IMR-90 (cell line): ENCODE results near the gene RASGRF2. TPM values are rescaled to one million over a fixed set of nuclear protein-coding genes. Genes with fewer than 3 reads are reported as not detected.

Experiments used
- ATAC-seq: fragments of 200-7000 bp; cut with Tn5 transposase; 2 replicates; pipeline ENCODE4 v1.9.1; 2020; ENCODE audit warnings: low read depth, mild to moderate bottlenecking, moderate library complexity
- BruUV-seq: library from RNA; stranded (reverse); fragments of 400-500 nt; replicated peaks from 2 replicates; lab custom pipeline; 2021; lab: Mats Ljungman, UMichigan
- CTCF ChIA-PET: fragments of 300-600 bp; formaldehyde crosslinking; extraction: SDS; loops from one replicate; lab custom pipeline; 2021; ENCODE audit warnings: antibody characterized with exemption; lab: Yijun Ruan, JAX
- POLR2A ChIA-PET: fragments of 300-600 bp; sonication (Branson Sonifier 250); formaldehyde crosslinking; loops from one replicate; lab custom pipeline; 2022; ENCODE audit warnings: antibody characterized with exemption; ENCODE audit not compliant: unreplicated experiment; lab: Charles Lee
- DNase-seq: peaks from one replicate; pipeline ENCODE4 v3.0.0; 2013
- H2AFZ ChIP-seq: replicated peaks from 2 replicates; pipeline ENCODE3; 2013; ENCODE audit warnings: low read length, mild to moderate bottlenecking; ENCODE audit not compliant: poor library complexity
- H2AK5ac ChIP-seq: 2 replicates; pipeline ENCODE4 v1.6.1; 2013; ENCODE audit warnings: low read depth, low read length, inconsistent platforms
- H2AK9ac ChIP-seq: replicated peaks from 2 replicates; pipeline ENCODE3; 2013; ENCODE audit warnings: mild to moderate bottlenecking, low read depth, low read length, moderate library complexity; ENCODE audit not compliant: poor library complexity
- H2BK120ac ChIP-seq: 2 replicates; pipeline ENCODE4 v1.6.1; 2013; ENCODE audit warnings: low read depth, low read length, inconsistent platforms
- H2BK15ac ChIP-seq: 3 replicates; pipeline ENCODE4 v1.6.1; 2013; ENCODE audit warnings: low read depth, low read length, inconsistent platforms
- H2BK20ac ChIP-seq: 2 replicates; pipeline ENCODE4 v1.6.1; 2013; ENCODE audit warnings: low read depth, mild to moderate bottlenecking, inconsistent platforms, low read length, moderate library complexity
- H2BK5ac ChIP-seq: 2 replicates; pipeline ENCODE4 v1.6.1; 2013; ENCODE audit warnings: mild to moderate bottlenecking, low read depth, low read length, inconsistent platforms; ENCODE audit not compliant: poor library complexity, severe bottlenecking
- H3K14ac ChIP-seq: replicated peaks from 2 replicates; pipeline ENCODE4 v1.6.1; 2013; ENCODE audit warnings: low read depth, low read length, inconsistent platforms
- H3K18ac ChIP-seq: 2 replicates; pipeline ENCODE4 v1.6.1; 2013; ENCODE audit warnings: low read depth, low read length, control low read depth
- H3K23ac ChIP-seq: 2 replicates; pipeline ENCODE4 v1.6.1; 2013; ENCODE audit warnings: low read depth, low read length, inconsistent platforms
- H3K27ac ChIP-seq: 2 replicates; pipeline ENCODE4 v1.5.1; 2013; ENCODE audit warnings: mild to moderate bottlenecking, control low read depth, low read length; ENCODE audit not compliant: insufficient read depth
- H3K27me3 ChIP-seq: 2 replicates; pipeline ENCODE4 v1.6.1; 2013; ENCODE audit warnings: low read length; ENCODE audit not compliant: control insufficient read depth, insufficient read depth
- H3K36me3 ChIP-seq: 2 replicates; pipeline ENCODE4 v1.6.1; 2013; ENCODE audit warnings: low read length, mixed read lengths; ENCODE audit not compliant: control insufficient read depth, insufficient read depth
- H3K4ac ChIP-seq: 2 replicates; pipeline ENCODE4 v1.6.1; 2013; ENCODE audit warnings: low read depth, low read length, inconsistent platforms
- H3K4me1 ChIP-seq: 2 replicates; pipeline ENCODE4 v1.6.1; 2013; ENCODE audit warnings: low read length, mixed read lengths; ENCODE audit not compliant: control insufficient read depth, insufficient read depth
- H3K4me2 ChIP-seq: 2 replicates; pipeline ENCODE4 v1.6.1; 2013; ENCODE audit warnings: low read depth, mild to moderate bottlenecking, control low read depth, low read length, moderate library complexity
- H3K4me3 ChIP-seq: 2 replicates; pipeline ENCODE4 v1.5.1; 2013; ENCODE audit warnings: low read depth, mild to moderate bottlenecking, control low read depth, low read length, moderate library complexity; ENCODE audit not compliant: insufficient read depth
- H3K56ac ChIP-seq: 2 replicates; pipeline ENCODE4 v1.6.1; 2013; ENCODE audit warnings: low read length, inconsistent platforms; ENCODE audit not compliant: insufficient read depth; ENCODE audit errors: extremely low read depth
- H3K79me1 ChIP-seq, 2 experiments: 2 replicates each; pipeline ENCODE4 v1.6.1; 2013; ENCODE audit warnings: low read length in 2 of 2, inconsistent platforms in 1 of 2, low read depth in 1 of 2
- H3K9ac ChIP-seq: 2 replicates; pipeline ENCODE4 v1.6.1; 2013; ENCODE audit warnings: low read depth, low read length, control low read depth
- H3K9me1 ChIP-seq: 2 replicates; pipeline ENCODE4 v1.6.1; 2013; ENCODE audit warnings: low read length, inconsistent platforms; ENCODE audit not compliant: insufficient read depth
- H3K9me3 ChIP-seq: 2 replicates; pipeline ENCODE4 v1.6.1; 2013; ENCODE audit warnings: low read length; ENCODE audit not compliant: control insufficient read depth, insufficient read depth
- H4K20me1 ChIP-seq: 2 replicates; pipeline ENCODE4 v1.6.1; 2013; ENCODE audit warnings: low read length, inconsistent platforms; ENCODE audit not compliant: insufficient read depth
- H4K5ac ChIP-seq: 2 replicates; pipeline ENCODE4 v1.6.1; 2013; ENCODE audit warnings: mild to moderate bottlenecking, low read depth, low read length, control low read depth
- H4K8ac ChIP-seq, 2 experiments: 2 replicates each; pipeline ENCODE4 v1.6.1; 2013; ENCODE audit warnings: low read depth in 2 of 2, low read length in 2 of 2, control low read depth in 1 of 2, inconsistent platforms in 1 of 2
- H4K91ac ChIP-seq: 2 replicates; pipeline ENCODE4 v1.6.1; 2013; ENCODE audit warnings: low read depth, low read length, inconsistent platforms; ENCODE audit not compliant: insufficient read depth
- BHLHE40 ChIP-seq: fragments of 150-350 bp; IDR thresholded peaks from 2 replicates; pipeline ENCODE4 v1.6.1; 2016; ENCODE audit warnings: mild to moderate bottlenecking, low read depth, low read length
- CEBPB ChIP-seq: IDR thresholded peaks from 2 replicates; pipeline ENCODE4 v1.6.1; 2012; ENCODE audit warnings: low read depth, low read length, improper control_type of control experiment
- CHD1 ChIP-seq: IDR thresholded peaks from 2 replicates; pipeline ENCODE4 v1.6.1; 2012; ENCODE audit warnings: low read depth, low read length, improper control_type of control experiment
- ELK1 ChIP-seq: fragments of 150-350 bp; IDR thresholded peaks from 2 replicates; pipeline ENCODE4 v1.6.1; 2016; ENCODE audit warnings: low read depth, mild to moderate bottlenecking, low read length, moderate library complexity, borderline replicate concordance
- FOS ChIP-seq: fragments of 150-350 bp; IDR thresholded peaks from 2 replicates; pipeline ENCODE4 v1.6.1; 2016; ENCODE audit warnings: low read depth, low read length
- MAFK ChIP-seq: IDR thresholded peaks from 2 replicates; pipeline ENCODE4 v1.6.1; 2012; ENCODE audit warnings: low read depth, low read length, improper control_type of control experiment
- MAZ ChIP-seq: IDR thresholded peaks from 2 replicates; pipeline ENCODE4 v1.6.1; 2012; ENCODE audit warnings: low read depth, mild to moderate bottlenecking, low read length, improper control_type of control experiment, moderate library complexity, borderline replicate concordance
- MXI1 ChIP-seq: IDR thresholded peaks from 2 replicates; pipeline ENCODE4 v1.6.1; 2012; ENCODE audit warnings: low read depth, mild to moderate bottlenecking, low read length, moderate library complexity, borderline replicate concordance
- NFE2L2 ChIP-seq: fragments of 150-350 bp; IDR thresholded peaks from 2 replicates; pipeline ENCODE4 v1.6.1; 2016; ENCODE audit warnings: low read depth, mild to moderate bottlenecking, low read length
- POLR2A ChIP-seq: IDR thresholded peaks from 2 replicates; pipeline ENCODE4 v1.6.1; 2012; ENCODE audit warnings: mild to moderate bottlenecking, low read depth, low read length
- RAD21 ChIP-seq: IDR thresholded peaks from 2 replicates; pipeline ENCODE4 v1.6.1; 2012; ENCODE audit warnings: low read length, improper control_type of control experiment
- RCOR1 ChIP-seq: IDR thresholded peaks from 2 replicates; pipeline ENCODE4 v1.6.1; 2012; ENCODE audit warnings: mild to moderate bottlenecking, low read length, improper control_type of control experiment; ENCODE audit not compliant: insufficient replicate concordance
- RFX5 ChIP-seq: IDR thresholded peaks from 2 replicates; pipeline ENCODE4 v1.8.0; 2012; ENCODE audit warnings: low read depth, mild to moderate bottlenecking, low read length, moderate library complexity
- SMC3 ChIP-seq: fragments of 150-350 bp; IDR thresholded peaks from 2 replicates; pipeline ENCODE4 v1.6.1; 2016; ENCODE audit warnings: low read depth, mild to moderate bottlenecking, antibody characterized with exemption, low read length, moderate library complexity
- USF2 ChIP-seq: fragments of 150-350 bp; IDR thresholded peaks from 2 replicates; pipeline ENCODE4 v1.6.1; 2017; ENCODE audit warnings: mild to moderate bottlenecking, antibody characterized with exemption, low read length, low read depth
- dilution Hi-C: fragments of 300-500 bp; cut with HindIII; formaldehyde crosslinking; loops from one replicate; pipeline ENCODE4 v1.14.3; 2018; ENCODE audit warnings: low sequenced_read_pairs; ENCODE audit not compliant: unreplicated experiment
- in situ Hi-C: fragments of 300-500 bp; cut with MboI; formaldehyde crosslinking; loops from 3 replicates; pipeline ENCODE4 v1.14.3; 2019; ENCODE audit warnings: low sequenced_read_pairs, inconsistent platforms, mixed read lengths
- intact Hi-C: fragments of 100-400 bp; cut with micrococcal nuclease; formaldehyde crosslinking; loops from 2 replicates; pipeline ENCODE4 v1.10.0; 2022
- polyA plus RNA-seq, 3 experiments: library from polyadenylated mRNA; depleted of rRNA; stranded (reverse); fragments of >200 nt; gene quantifications; 2 replicates each; pipeline ENCODE4 v1.2.3, GENCODE V29; 2012; ENCODE audit warnings: low replicate concordance in 1 of 3
- total RNA-seq: library from RNA; depleted of rRNA; stranded (reverse); fragments of >200 nt; gene quantifications from 2 replicates; pipeline ENCODE4 v1.2.3, GENCODE V29; 2012
- TF ChIP-seq, protein P1 (sequence below): conservative IDR thresholded peaks from 2 replicates; pipeline ENCODE4 v1.5.1; 2012; ENCODE audit warnings: mild to moderate bottlenecking, low read depth, low read length, improper control_type of control experiment

RASGRF2 gene
- total and polyA plus RNA-seq, 2 of the 4 experiments (the other 2 are of a cell fraction) = 2.9 to 5.0 TPM

GRCh38 chr5:81006231-81006630 is 46.1 kb downstream of the RASGRF2 start:
- ATAC-seq = no peak
- in situ Hi-C loops = no loop called here

More at GRCh38 chr5:81006231-81006630, 46.1 kb downstream of the RASGRF2 start:
- Histone ChIP-seq H3K4me1 (peaks cover 12% of the 10 kb centered on the region), H3K9ac (no peak overlapping the region), H3K27ac (no peak overlapping the region), H3K4ac (no peak overlapping the region; the same call in 1 of the 2 replicates), H4K91ac (no peak overlapping the region), H3K79me1 (peaks cover 25 to 68% of the 10 kb centered on the region in 2 experiments), H3K9me1 (peaks cover 3% of the 10 kb centered on the region; the same call in 1 of the 2 replicates), H3K4me2 (no peak overlapping the region), H3K9me3 (no peaks in the 10 kb centered on the region), H3K36me3 (no peaks in the 10 kb centered on the region), H3K18ac (no peak overlapping the region), H2AFZ (no peak overlapping the region), H3K4me3 (no peak overlapping the region), H4K20me1 (peaks cover 12% of the 10 kb centered on the region; the same call in 1 of the 2 replicates), H3K23ac (no peak overlapping the region), H2BK15ac (no peak overlapping the region), H3K27me3 (no peaks in the 10 kb centered on the region), H3K14ac (no peak overlapping the region), H2AK5ac (no peak overlapping the region), H4K8ac (no peak overlapping the region), H2BK5ac (no peak overlapping the region), H2BK20ac (no peak overlapping the region), H4K5ac (no peak overlapping the region), H3K56ac (no peak overlapping the region), H2AK9ac (no peak overlapping the region), H2BK120ac (no peak overlapping the region)
- no peak for DNase-seq
- intact Hi-C loops (no loop called here), dilution Hi-C loops (no loop called here)
- no peak for TF ChIP-seq POLR2A
- TF ChIP-seq, protein P1, sequence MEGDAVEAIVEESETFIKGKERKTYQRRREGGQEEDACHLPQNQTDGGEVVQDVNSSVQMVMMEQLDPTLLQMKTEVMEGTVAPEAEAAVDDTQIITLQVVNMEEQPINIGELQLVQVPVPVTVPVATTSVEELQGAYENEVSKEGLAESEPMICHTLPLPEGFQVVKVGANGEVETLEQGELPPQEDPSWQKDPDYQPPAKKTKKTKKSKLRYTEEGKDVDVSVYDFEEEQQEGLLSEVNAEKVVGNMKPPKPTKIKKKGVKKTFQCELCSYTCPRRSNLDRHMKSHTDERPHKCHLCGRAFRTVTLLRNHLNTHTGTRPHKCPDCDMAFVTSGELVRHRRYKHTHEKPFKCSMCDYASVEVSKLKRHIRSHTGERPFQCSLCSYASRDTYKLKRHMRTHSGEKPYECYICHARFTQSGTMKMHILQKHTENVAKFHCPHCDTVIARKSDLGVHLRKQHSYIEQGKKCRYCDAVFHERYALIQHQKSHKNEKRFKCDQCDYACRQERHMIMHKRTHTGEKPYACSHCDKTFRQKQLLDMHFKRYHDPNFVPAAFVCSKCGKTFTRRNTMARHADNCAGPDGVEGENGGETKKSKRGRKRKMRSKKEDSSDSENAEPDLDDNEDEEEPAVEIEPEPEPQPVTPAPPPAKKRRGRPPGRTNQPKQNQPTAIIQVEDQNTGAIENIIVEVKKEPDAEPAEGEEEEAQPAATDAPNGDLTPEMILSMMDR = no peak
- TF ChIP-seq NFE2L2 = no peak
- TF ChIP-seq RFX5 = no peak
- no peak for TF ChIP-seq RAD21
- no peak for TF ChIP-seq SMC3
- TF ChIP-seq ELK1 = no peak
- TF ChIP-seq BHLHE40 = no peak
- no peak for TF ChIP-seq MXI1
- no peak for TF ChIP-seq CEBPB
- no peak for TF ChIP-seq MAFK
- no peak for TF ChIP-seq RCOR1
- no peak for TF ChIP-seq FOS
- no peak for TF ChIP-seq MAZ
- TF ChIP-seq CHD1 = no peak
- TF ChIP-seq USF2 = no peak
- BruUV-seq = no TSS peak
- POLR2A ChIA-PET = no interaction called here
- CTCF ChIA-PET = no interaction called here
